SJSA1 (cell line): ENCODE data around the gene SHROOM2. TPM values are rescaled to one million over a fixed set of nuclear protein-coding genes. Genes with fewer than 3 reads are reported as not detected.
A peak's percentile ranks its signal among the peaks of the same experiment; 100 is the strongest.

ENCODE experiments used
- DNase-seq, 2 experiments: peaks; one replicate each; pipeline ENCODE4 v3.0.0-alpha.2; 2015 to 2020; ENCODE audit warnings: low spot score in 2 of 2, low read depth in 1 of 2
- H3K27ac ChIP-seq: fragments of 250-450 bp; sonication (Bioruptor Pico); 2 replicates; pipeline ENCODE4 v1.5.1; 2020; ENCODE audit warnings: mild to moderate bottlenecking, moderate library complexity
- H3K27me3 ChIP-seq: fragments of 250-450 bp; sonication (Bioruptor Pico); replicated peaks from 2 replicates; pipeline ENCODE4 v1.5.1; 2020; ENCODE audit warnings: mild to moderate bottlenecking, moderate library complexity
- H3K36me3 ChIP-seq: fragments of 250-450 bp; sonication (Bioruptor Pico); 2 replicates; pipeline ENCODE4 v1.5.1; 2020; ENCODE audit warnings: mild to moderate bottlenecking
- H3K4me1 ChIP-seq: fragments of 250-450 bp; sonication (Bioruptor Pico); replicated peaks from 2 replicates; pipeline ENCODE4 v1.6.1; 2021; ENCODE audit warnings: mild to moderate bottlenecking
- H3K4me3 ChIP-seq: fragments of 250-450 bp; sonication (Bioruptor Pico); 2 replicates; pipeline ENCODE4 v1.5.1; 2020; ENCODE audit warnings: mild to moderate bottlenecking
- H3K9me3 ChIP-seq: fragments of 250-450 bp; sonication (Bioruptor Pico); replicated peaks from 2 replicates; pipeline ENCODE4 v1.5.1; 2020; ENCODE audit warnings: mild to moderate bottlenecking
- total RNA-seq: library from RNA; depleted of rRNA; stranded (reverse); fragments of >200 nt; shearing (Covaris generic); gene quantifications from 2 replicates; pipeline ENCODE4 v1.2.3, GENCODE V29; 2014

The SHROOM2 gene
- total RNA-seq, 1 experiment from 2014 or later, result 0.58 TPM

GRCh38 chrX:9871701-9872268, 85.6 kb downstream of the SHROOM2 start:
- no peaks in the 10 kb centered on the region for H3K9me3 ChIP-seq
- no peak overlapping the region for H3K4me3 ChIP-seq
- DNase-seq, result no peak
- peaks cover 3% of the 10 kb centered on the region; the same call in 1 of the 2 replicates for H3K4me1 ChIP-seq
- no peaks in the 10 kb centered on the region for H3K36me3 ChIP-seq
- H3K27me3 ChIP-seq, result no peaks in the 10 kb centered on the region
- no peak overlapping the region for H3K27ac ChIP-seq

GRCh38 chrX:9873360-9873759, 87.1 kb downstream of the SHROOM2 start:
- Histone ChIP-seq H3K36me3 (no peaks in the 10 kb centered on the region), H3K27ac (no peak overlapping the region), H3K9me3 (no peaks in the 10 kb centered on the region), H3K4me3 (no peak overlapping the region), H3K27me3 (no peaks in the 10 kb centered on the region), H3K4me1 (peaks cover 3% of the 10 kb centered on the region; the same call in 1 of the 2 replicates)
- no peak for DNase-seq

- peak in 1 of 2 experiments; percentile 10 for DNase-seq
- Histone ChIP-seq H3K9me3 (no peaks in the 10 kb centered on the region), H3K36me3 (no peaks in the 10 kb centered on the region), H3K4me3 (no peak overlapping the region), H3K4me1 (peaks cover 3% of the 10 kb centered on the region; the same call in 1 of the 2 replicates), H3K27ac (no peak overlapping the region), H3K27me3 (no peaks in the 10 kb centered on the region)
These were observed 87.7 kb downstream of the SHROOM2 start for GRCh38 chrX:9873952-9874351.

GRCh38 chrX:9874483-9874882, 88.3 kb downstream of the SHROOM2 start:
- Histone ChIP-seq H3K36me3 (no peaks in the 10 kb centered on the region), H3K4me1 (peaks cover 3% of the 10 kb centered on the region; the same call in 1 of the 2 replicates), H3K27me3 (no peaks in the 10 kb centered on the region), H3K9me3 (no peaks in the 10 kb centered on the region), H3K27ac (no peak overlapping the region), H3K4me3 (no peak overlapping the region)
- peak in 1 of 2 experiments; percentile 3 for DNase-seq

GRCh38 chrX:9875801-9876200, 89.6 kb downstream of the SHROOM2 start:
- no peaks in the 10 kb centered on the region for H3K27me3 ChIP-seq
- H3K4me3 ChIP-seq, result no peak overlapping the region
- H3K9me3 ChIP-seq, result no peaks in the 10 kb centered on the region
- DNase-seq, result no peak
- peaks cover 3% of the 10 kb centered on the region; the same call in 1 of the 2 replicates for H3K4me1 ChIP-seq
- no peak overlapping the region for H3K27ac ChIP-seq
- no peaks in the 10 kb centered on the region for H3K36me3 ChIP-seq

GRCh38 chrX:9876201-9876600, 90.0 kb downstream of the SHROOM2 start:
- H3K4me3 ChIP-seq, result no peak overlapping the region
- H3K27ac ChIP-seq, result no peak overlapping the region
- peaks cover 3% of the 10 kb centered on the region; the same call in 1 of the 2 replicates for H3K4me1 ChIP-seq
- no peaks in the 10 kb centered on the region for H3K36me3 ChIP-seq
- no peaks in the 10 kb centered on the region for H3K9me3 ChIP-seq
- no peaks in the 10 kb centered on the region for H3K27me3 ChIP-seq
- DNase-seq, result no peak

- H3K4me1 ChIP-seq, result peaks cover 3% of the 10 kb centered on the region; the same call in 1 of the 2 replicates
- H3K36me3 ChIP-seq, result no peaks in the 10 kb centered on the region
- H3K4me3 ChIP-seq, result no peak overlapping the region
- H3K9me3 ChIP-seq, result no peaks in the 10 kb centered on the region
- no peak for DNase-seq
- no peak overlapping the region for H3K27ac ChIP-seq
- H3K27me3 ChIP-seq, result no peaks in the 10 kb centered on the region
These were observed 92.1 kb downstream of the SHROOM2 start for GRCh38 chrX:9878146-9878820.

- no peak for DNase-seq
- no peak overlapping the region for H3K27ac ChIP-seq
- H3K4me1 ChIP-seq, result no peaks in the 10 kb centered on the region
- no peaks in the 10 kb centered on the region for H3K9me3 ChIP-seq
- H3K36me3 ChIP-seq, result no peaks in the 10 kb centered on the region
- H3K27me3 ChIP-seq, result no peaks in the 10 kb centered on the region
- H3K4me3 ChIP-seq, result no peak overlapping the region
These were observed 94.0 kb downstream of the SHROOM2 start for GRCh38 chrX:9880237-9880636.

GRCh38 chrX:9880870-9881269, 94.6 kb downstream of the SHROOM2 start:
- no peak for DNase-seq
- no peaks in the 10 kb centered on the region for H3K9me3 ChIP-seq
- no peaks in the 10 kb centered on the region for H3K4me1 ChIP-seq
- H3K27ac ChIP-seq, result no peak overlapping the region
- H3K36me3 ChIP-seq, result no peaks in the 10 kb centered on the region
- H3K27me3 ChIP-seq, result no peaks in the 10 kb centered on the region
- H3K4me3 ChIP-seq, result no peak overlapping the region

GRCh38 chrX:9882669-9883446, 96.6 kb downstream of the SHROOM2 start:
- H3K4me3 ChIP-seq, result no peak overlapping the region
- H3K36me3 ChIP-seq, result no peaks in the 10 kb centered on the region
- DNase-seq, result no peak
- H3K9me3 ChIP-seq, result no peaks in the 10 kb centered on the region
- H3K4me1 ChIP-seq, result no peaks in the 10 kb centered on the region
- H3K27ac ChIP-seq, result no peak overlapping the region
- H3K27me3 ChIP-seq, result no peaks in the 10 kb centered on the region

GRCh38 chrX:9884031-9884779, 98.0 kb downstream of the SHROOM2 start:
- Histone ChIP-seq H3K27me3 (no peaks in the 10 kb centered on the region), H3K36me3 (no peaks in the 10 kb centered on the region), H3K9me3 (no peaks in the 10 kb centered on the region), H3K4me1 (no peaks in the 10 kb centered on the region), H3K27ac (no peak overlapping the region), H3K4me3 (no peak overlapping the region)
- no peak for DNase-seq

GRCh38 chrX:9885150-9885549, 98.9 kb downstream of the SHROOM2 start:
- Histone ChIP-seq H3K36me3 (no peaks in the 10 kb centered on the region), H3K4me3 (no peak overlapping the region), H3K4me1 (no peaks in the 10 kb centered on the region), H3K9me3 (no peaks in the 10 kb centered on the region), H3K27ac (no peak overlapping the region), H3K27me3 (no peaks in the 10 kb centered on the region)
- peak in 1 of 2 experiments; percentile 4 for DNase-seq

GRCh38 chrX:9887659-9888297, 101.5 kb downstream of the SHROOM2 start:
- Histone ChIP-seq H3K27ac (no peak overlapping the region), H3K9me3 (no peaks in the 10 kb centered on the region), H3K36me3 (no peaks in the 10 kb centered on the region)

More at GRCh38 chrX:9887659-9888297, 101.5 kb downstream of the SHROOM2 start:
- no peak for DNase-seq
- no peaks in the 10 kb centered on the region for H3K27me3 ChIP-seq
- H3K4me1 ChIP-seq, result no peaks in the 10 kb centered on the region
- no peak overlapping the region for H3K4me3 ChIP-seq
